Adrenal gland (tissue), 5 donors: ENCODE measurements around the gene OR9Q2.

Experiments used
- CTCF ChIP-seq, 6 experiments: fragments of 450-650 bp in 4 of 6; fragments of 200-600 bp in 2 of 6; sonication (generic) in 1 of 6; IDR thresholded peaks; 1 replicate in 5 of 6; 2 replicates in 1 of 6; pipeline versions ENCODE4 v1.5.1 to v1.8.0; 2016 to 2021; ENCODE audit warnings: antibody characterized with exemption in 6 of 6, mild to moderate bottlenecking in 2 of 6, moderate library complexity in 1 of 6
- POLR2A ChIP-seq, 2 donors: fragments of 450-650 bp; IDR thresholded peaks; one replicate each; pipeline ENCODE4 v1.6.1; 2017; ENCODE audit warnings: antibody characterized with exemption in 2 of 2, mild to moderate bottlenecking in 2 of 2, moderate library complexity in 1 of 2
- donor health status: DM: no; HTN: no; CAD: no.

- no peak for TF ChIP-seq CTCF (IDR thresholded peaks at IDR 0.05)
- no peak for TF ChIP-seq POLR2A (IDR thresholded peaks at IDR 0.05)
Measured at GRCh38 chr11:58186938-58187337, 1.9 kb upstream of the OR9Q2 start.
